HEK293 (cell line): ENCODE results near the gene WASF3.

ENCODE experiments used
- CTCF ChIA-PET: fragments of 350-600 bp; formaldehyde crosslinking; extraction: SDS; loops from one replicate; lab custom pipeline; 2021; ENCODE audit warnings: antibody characterized with exemption; lab: Yijun Ruan, JAX
- POLR2A ChIA-PET: fragments of 300-600 bp; formaldehyde crosslinking; extraction: SDS; loops from one replicate; lab custom pipeline; 2020; ENCODE audit warnings: antibody characterized with exemption, inconsistent platforms; lab: Yijun Ruan, JAX
- H3K27ac ChIP-seq: fragments of 200-500 bp; sonication (Bioruptor generic); 2 replicates; pipeline ENCODE4 v1.5.1; 2014; ENCODE audit warnings: low read depth, low read length, control low read depth, inconsistent platforms; ENCODE audit errors: extremely low read depth
- H3K36me3 ChIP-seq, 2 experiments: fragments of 200-500 bp in 1 of 2; sonication (Bioruptor generic) in 1 of 2; 1 replicate in 1 of 2; 2 replicates in 1 of 2; pipeline ENCODE4 v1.5.1; 2014 to 2017; ENCODE audit warnings: inconsistent platforms in 2 of 2, low read length in 2 of 2; ENCODE audit not compliant: control insufficient read depth in 2 of 2, insufficient read depth in 1 of 2
- H3K4me1 ChIP-seq: fragments of 200-500 bp; sonication (Bioruptor generic); 2 replicates; pipeline ENCODE4 v1.5.1; 2014; ENCODE audit warnings: mild to moderate bottlenecking, low read length, inconsistent platforms; ENCODE audit not compliant: control insufficient read depth, insufficient read depth
- H3K4me3 ChIP-seq: 2 replicates; pipeline ENCODE4 v1.5.1; 2011; ENCODE audit warnings: low read depth, mild to moderate bottlenecking, control low read depth, low read length, moderate library complexity
- H3K9me3 ChIP-seq: fragments of 200-500 bp; sonication (Bioruptor generic); 2 replicates; pipeline ENCODE4 v1.5.1; 2014; ENCODE audit warnings: low read depth, low read length, inconsistent platforms; ENCODE audit not compliant: control insufficient read depth, insufficient read depth
- BCL11A ChIP-seq: fragments of 450-650 bp; formaldehyde crosslinking; IDR thresholded peaks from 2 replicates; pipeline ENCODE4 v1.5.1; 2016; ENCODE audit warnings: low read depth, missing biosample characterization, missing genetic modification characterization
- MZF1 ChIP-seq: fragments of 450-650 bp; formaldehyde crosslinking; IDR thresholded peaks from 2 replicates; pipeline ENCODE4 v1.5.1; 2017; ENCODE audit warnings: missing biosample characterization, missing genetic modification characterization, borderline replicate concordance
- SCRT2 ChIP-seq: fragments of 450-650 bp; formaldehyde crosslinking; IDR thresholded peaks from 2 replicates; pipeline ENCODE4 v1.5.1; 2016; ENCODE audit warnings: missing biosample characterization, missing genetic modification characterization
- ZBTB1 ChIP-seq: fragments of 450-650 bp; formaldehyde crosslinking; IDR thresholded peaks from 2 replicates; pipeline ENCODE4 v1.5.1; 2016; ENCODE audit warnings: missing biosample characterization, missing genetic modification characterization
- ZIC2 ChIP-seq: fragments of 450-650 bp; formaldehyde crosslinking; IDR thresholded peaks from 2 replicates; pipeline ENCODE4 v1.5.1; 2016; ENCODE audit warnings: missing biosample characterization, missing genetic modification characterization
- ZNF292 ChIP-seq: fragments of 450-650 bp; formaldehyde crosslinking; IDR thresholded peaks from 2 replicates; pipeline ENCODE4 v1.5.1; 2016; ENCODE audit warnings: low read depth, missing biosample characterization, missing genetic modification characterization, borderline replicate concordance
- ZNF394 ChIP-seq: fragments of 450-650 bp; formaldehyde crosslinking; IDR thresholded peaks from 2 replicates; pipeline ENCODE4 v1.5.1; 2016; ENCODE audit warnings: missing biosample characterization, missing genetic modification characterization, mild to moderate bottlenecking, moderate library complexity, borderline replicate concordance
- ZNF404 ChIP-seq: fragments of 450-650 bp; formaldehyde crosslinking; IDR thresholded peaks from 2 replicates; pipeline ENCODE4 v1.5.1; 2017; ENCODE audit warnings: missing biosample characterization, missing genetic modification characterization
- ZNF544 ChIP-seq: fragments of 450-650 bp; formaldehyde crosslinking; IDR thresholded peaks from 2 replicates; pipeline ENCODE4 v1.5.0; 2017; ENCODE audit warnings: missing biosample characterization, missing genetic modification characterization
- ZNF621 ChIP-seq: fragments of 450-650 bp; formaldehyde crosslinking; IDR thresholded peaks from 2 replicates; pipeline ENCODE4 v1.5.1; 2017; ENCODE audit warnings: missing biosample characterization, missing genetic modification characterization
- ZNF664 ChIP-seq: fragments of 450-650 bp; formaldehyde crosslinking; IDR thresholded peaks from 2 replicates; pipeline ENCODE4 v1.5.1; 2016; ENCODE audit warnings: missing biosample characterization, missing genetic modification characterization
- ZNF677 ChIP-seq: fragments of 450-650 bp; IDR thresholded peaks from 2 replicates; pipeline ENCODE4 v1.5.0; 2018; ENCODE audit warnings: missing biosample characterization, mild to moderate bottlenecking, missing genetic modification characterization, moderate library complexity
- ZNF791 ChIP-seq: fragments of 450-650 bp; formaldehyde crosslinking; IDR thresholded peaks from 2 replicates; pipeline ENCODE4 v1.5.1; 2016; ENCODE audit warnings: missing biosample characterization, missing genetic modification characterization
- TF ChIP-seq, protein P1 (sequence below): fragments of 450-650 bp; formaldehyde crosslinking; IDR thresholded peaks from 2 replicates; pipeline ENCODE4 v1.5.1; 2016; ENCODE audit warnings: missing biosample characterization, missing genetic modification characterization
- TF ChIP-seq, protein P2 (sequence below): fragments of 450-650 bp; formaldehyde crosslinking; IDR thresholded peaks from 2 replicates; pipeline ENCODE4 v1.5.1; 2016; ENCODE audit warnings: missing biosample characterization, missing genetic modification characterization
- TF ChIP-seq, protein P3 (sequence below): fragments of 450-650 bp; formaldehyde crosslinking; IDR thresholded peaks from 2 replicates; pipeline ENCODE4 v1.5.1; 2017; ENCODE audit warnings: missing biosample characterization, missing genetic modification characterization
- TF ChIP-seq, protein P4 (sequence below): fragments of 450-650 bp; formaldehyde crosslinking; IDR thresholded peaks from 2 replicates; pipeline ENCODE4 v1.5.1; 2016; ENCODE audit warnings: missing biosample characterization, missing genetic modification characterization
- TF ChIP-seq, protein P5 (sequence below): fragments of 450-650 bp; formaldehyde crosslinking; IDR thresholded peaks from 2 replicates; pipeline ENCODE4 v1.5.1; 2016; ENCODE audit warnings: missing biosample characterization, missing genetic modification characterization

WASF3 gene

DNA sequence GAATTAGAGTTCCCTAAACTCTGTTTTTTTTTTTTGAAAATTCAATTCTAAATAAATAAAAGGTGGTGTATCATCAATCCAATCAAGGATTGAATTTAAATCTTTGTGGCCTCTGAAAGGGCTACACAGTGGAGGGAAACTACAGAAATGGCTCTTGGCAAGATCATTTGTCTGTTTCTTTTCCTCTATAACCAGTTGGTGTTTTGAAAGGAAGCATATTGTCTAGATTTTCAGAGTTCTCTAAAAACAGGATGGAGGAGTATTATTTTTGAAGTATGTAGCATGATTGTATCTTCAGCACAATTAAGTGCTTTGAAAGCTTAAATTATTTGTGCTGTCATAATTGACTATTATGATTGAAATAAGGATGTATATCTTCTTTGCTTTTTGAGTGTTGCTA lies 29.8 kb downstream of the WASF3 start (continued):
- TF ChIP-seq, protein P1, sequence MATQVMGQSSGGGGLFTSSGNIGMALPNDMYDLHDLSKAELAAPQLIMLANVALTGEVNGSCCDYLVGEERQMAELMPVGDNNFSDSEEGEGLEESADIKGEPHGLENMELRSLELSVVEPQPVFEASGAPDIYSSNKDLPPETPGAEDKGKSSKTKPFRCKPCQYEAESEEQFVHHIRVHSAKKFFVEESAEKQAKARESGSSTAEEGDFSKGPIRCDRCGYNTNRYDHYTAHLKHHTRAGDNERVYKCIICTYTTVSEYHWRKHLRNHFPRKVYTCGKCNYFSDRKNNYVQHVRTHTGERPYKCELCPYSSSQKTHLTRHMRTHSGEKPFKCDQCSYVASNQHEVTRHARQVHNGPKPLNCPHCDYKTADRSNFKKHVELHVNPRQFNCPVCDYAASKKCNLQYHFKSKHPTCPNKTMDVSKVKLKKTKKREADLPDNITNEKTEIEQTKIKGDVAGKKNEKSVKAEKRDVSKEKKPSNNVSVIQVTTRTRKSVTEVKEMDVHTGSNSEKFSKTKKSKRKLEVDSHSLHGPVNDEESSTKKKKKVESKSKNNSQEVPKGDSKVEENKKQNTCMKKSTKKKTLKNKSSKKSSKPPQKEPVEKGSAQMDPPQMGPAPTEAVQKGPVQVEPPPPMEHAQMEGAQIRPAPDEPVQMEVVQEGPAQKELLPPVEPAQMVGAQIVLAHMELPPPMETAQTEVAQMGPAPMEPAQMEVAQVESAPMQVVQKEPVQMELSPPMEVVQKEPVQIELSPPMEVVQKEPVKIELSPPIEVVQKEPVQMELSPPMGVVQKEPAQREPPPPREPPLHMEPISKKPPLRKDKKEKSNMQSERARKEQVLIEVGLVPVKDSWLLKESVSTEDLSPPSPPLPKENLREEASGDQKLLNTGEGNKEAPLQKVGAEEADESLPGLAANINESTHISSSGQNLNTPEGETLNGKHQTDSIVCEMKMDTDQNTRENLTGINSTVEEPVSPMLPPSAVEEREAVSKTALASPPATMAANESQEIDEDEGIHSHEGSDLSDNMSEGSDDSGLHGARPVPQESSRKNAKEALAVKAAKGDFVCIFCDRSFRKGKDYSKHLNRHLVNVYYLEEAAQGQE (tag by site-specific recombination), result no peak
- no peak for TF ChIP-seq BCL11A (tag by site-specific recombination)

DNA sequence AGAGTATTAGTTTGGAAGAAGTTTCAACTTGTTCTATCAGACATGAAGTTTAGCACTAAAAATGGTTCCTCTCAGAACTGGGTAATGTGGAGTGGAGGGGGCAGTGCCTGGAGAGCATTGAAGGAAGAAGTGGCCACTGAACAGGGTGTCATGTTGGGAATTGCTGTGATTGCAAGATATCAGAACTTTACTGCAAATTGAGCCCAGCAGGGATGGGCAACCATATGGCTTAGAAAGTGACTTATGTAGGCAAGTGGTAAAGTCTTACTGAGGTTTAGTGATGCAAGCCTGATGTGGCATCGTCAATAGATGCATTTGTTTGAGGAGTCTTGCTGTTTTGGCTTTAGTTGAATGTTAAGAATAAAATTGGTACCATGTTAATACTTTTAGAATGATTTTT lies 31.7 kb downstream of the WASF3 start:
- POLR2A ChIA-PET, result no interaction called here
- Histone ChIP-seq H3K27ac (no peak overlapping the region), H3K4me3 (no peak overlapping the region), H3K9me3 (no peaks in the 10 kb centered on the region), H3K4me1 (0 out of 2 replicates have a peak, but pooled peaks cover 3% of the 10 kb centered on the region), H3K36me3 (no peaks in the 10 kb centered on the region)
- peak; percentile 74 for TF ChIP-seq ZIC2 (tag by site-specific recombination)
- TF ChIP-seq, protein P2, sequence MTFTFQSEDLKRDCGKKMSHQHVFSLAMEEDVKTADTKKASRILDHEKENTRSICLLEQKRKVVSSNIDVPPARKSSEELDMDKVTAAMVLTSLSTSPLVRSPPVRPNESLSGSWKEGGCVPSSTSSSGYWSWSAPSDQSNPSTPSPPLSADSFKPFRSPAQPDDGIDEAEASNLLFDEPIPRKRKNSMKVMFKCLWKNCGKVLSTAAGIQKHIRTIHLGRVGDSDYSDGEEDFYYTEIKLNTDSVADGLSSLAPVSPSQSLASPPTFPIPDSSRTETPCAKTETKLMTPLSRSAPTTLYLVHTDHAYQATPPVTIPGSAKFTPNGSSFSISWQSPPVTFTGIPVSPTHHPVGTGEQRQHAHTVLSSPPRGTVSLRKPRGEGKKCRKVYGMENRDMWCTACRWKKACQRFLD (tag by site-specific recombination), result no peak
- TF ChIP-seq, all 188 proteins: peak for 1
- CTCF ChIA-PET, result no interaction called here

DNA sequence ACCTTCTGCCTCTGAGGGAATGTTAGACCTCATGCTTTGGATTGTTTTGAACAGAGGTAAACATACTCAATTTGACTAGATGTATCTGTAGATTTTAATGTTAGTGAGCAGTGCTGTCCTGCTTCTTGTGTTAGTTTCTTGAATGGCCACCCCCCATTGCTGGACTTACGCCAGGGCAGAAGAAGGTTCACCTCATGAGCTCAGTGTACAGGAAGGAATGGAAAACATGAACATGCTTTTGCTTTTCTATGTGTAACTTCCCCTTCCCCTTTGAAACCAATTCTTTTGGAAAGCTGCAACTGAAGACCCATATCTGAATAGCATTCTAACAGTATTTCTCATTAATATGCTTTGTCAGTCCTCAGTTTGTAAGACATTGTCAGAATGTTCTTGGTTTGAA lies 32.3 kb downstream of the WASF3 start:
- H3K9me3 ChIP-seq, result no peaks in the 10 kb centered on the region
- TF ChIP-seq ZNF621, result no peak
- TF ChIP-seq ZNF404 (tag by site-specific recombination), result no peak
- TF ChIP-seq, protein P3, sequence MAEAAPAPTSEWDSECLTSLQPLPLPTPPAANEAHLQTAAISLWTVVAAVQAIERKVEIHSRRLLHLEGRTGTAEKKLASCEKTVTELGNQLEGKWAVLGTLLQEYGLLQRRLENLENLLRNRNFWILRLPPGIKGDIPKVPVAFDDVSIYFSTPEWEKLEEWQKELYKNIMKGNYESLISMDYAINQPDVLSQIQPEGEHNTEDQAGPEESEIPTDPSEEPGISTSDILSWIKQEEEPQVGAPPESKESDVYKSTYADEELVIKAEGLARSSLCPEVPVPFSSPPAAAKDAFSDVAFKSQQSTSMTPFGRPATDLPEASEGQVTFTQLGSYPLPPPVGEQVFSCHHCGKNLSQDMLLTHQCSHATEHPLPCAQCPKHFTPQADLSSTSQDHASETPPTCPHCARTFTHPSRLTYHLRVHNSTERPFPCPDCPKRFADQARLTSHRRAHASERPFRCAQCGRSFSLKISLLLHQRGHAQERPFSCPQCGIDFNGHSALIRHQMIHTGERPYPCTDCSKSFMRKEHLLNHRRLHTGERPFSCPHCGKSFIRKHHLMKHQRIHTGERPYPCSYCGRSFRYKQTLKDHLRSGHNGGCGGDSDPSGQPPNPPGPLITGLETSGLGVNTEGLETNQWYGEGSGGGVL (tag by site-specific recombination), result no peak
- TF ChIP-seq ZNF677, result no peak
- no peak for TF ChIP-seq ZNF544 (tag by site-specific recombination)
- TF ChIP-seq SCRT2, result no peak
- TF ChIP-seq, protein P4, sequence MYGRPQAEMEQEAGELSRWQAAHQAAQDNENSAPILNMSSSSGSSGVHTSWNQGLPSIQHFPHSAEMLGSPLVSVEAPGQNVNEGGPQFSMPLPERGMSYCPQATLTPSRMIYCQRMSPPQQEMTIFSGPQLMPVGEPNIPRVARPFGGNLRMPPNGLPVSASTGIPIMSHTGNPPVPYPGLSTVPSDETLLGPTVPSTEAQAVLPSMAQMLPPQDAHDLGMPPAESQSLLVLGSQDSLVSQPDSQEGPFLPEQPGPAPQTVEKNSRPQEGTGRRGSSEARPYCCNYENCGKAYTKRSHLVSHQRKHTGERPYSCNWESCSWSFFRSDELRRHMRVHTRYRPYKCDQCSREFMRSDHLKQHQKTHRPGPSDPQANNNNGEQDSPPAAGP, result no peak
- TF ChIP-seq ZNF292 (tag by site-specific recombination), result no peak
- TF ChIP-seq ZNF664 (tag by site-specific recombination), result no peak
- H3K4me1 ChIP-seq, result 0 out of 2 replicates have a peak, but pooled peaks cover 3% of the 10 kb centered on the region
- H3K36me3 ChIP-seq, result no peaks in the 10 kb centered on the region
- ChIA-PET POLR2A (no interaction called here), CTCF (no interaction called here)
- H3K27ac ChIP-seq, result no peak overlapping the region
- H3K4me3 ChIP-seq, result no peak overlapping the region

DNA sequence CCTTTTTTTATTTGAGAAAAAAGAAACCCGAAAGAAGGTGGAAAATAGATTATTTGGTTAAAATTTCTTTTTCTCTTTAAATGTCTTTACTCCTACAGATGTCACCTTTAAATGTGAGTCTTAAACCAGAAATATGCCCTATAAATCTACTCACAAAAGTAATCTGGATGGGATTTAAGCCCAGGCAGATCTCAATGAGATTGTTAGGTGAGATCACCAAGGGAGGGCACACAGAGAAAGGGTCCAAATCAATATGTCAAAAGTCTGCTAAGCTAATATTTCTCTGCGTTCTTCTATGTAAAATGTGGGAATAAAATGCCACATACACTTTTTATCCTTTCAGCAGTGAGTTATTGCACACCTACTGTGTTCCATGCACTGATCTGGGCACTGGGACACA lies 32.9 kb downstream of the WASF3 start:
- TF ChIP-seq ZBTB1 (tag by site-specific recombination), result no peak
- TF ChIP-seq, protein P5, sequence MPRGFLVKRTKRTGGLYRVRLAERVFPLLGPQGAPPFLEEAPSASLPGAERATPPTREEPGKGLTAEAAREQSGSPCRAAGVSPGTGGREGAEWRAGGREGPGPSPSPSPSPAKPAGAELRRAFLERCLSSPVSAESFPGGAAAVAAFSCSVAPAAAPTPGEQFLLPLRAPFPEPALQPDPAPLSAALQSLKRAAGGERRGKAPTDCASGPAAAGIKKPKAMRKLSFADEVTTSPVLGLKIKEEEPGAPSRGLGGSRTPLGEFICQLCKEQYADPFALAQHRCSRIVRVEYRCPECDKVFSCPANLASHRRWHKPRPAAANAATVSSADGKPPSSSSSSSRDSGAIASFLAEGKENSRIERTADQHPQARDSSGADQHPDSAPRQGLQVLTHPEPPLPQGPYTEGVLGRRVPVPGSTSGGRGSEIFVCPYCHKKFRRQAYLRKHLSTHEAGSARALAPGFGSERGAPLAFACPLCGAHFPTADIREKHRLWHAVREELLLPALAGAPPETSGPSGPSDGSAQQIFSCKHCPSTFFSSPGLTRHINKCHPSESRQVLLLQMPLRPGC (tag by site-specific recombination), result no peak
- TF ChIP-seq MZF1, result no peak
- TF ChIP-seq ZNF791, result no peak
- no peak for TF ChIP-seq ZNF394 (tag by site-specific recombination)
- TF ChIP-seq, all 188 proteins: peak for 0
- Histone ChIP-seq H3K4me3 (no peak overlapping the region), H3K9me3 (no peaks in the 10 kb centered on the region), H3K27ac (no peak overlapping the region), H3K4me1 (no peaks in the 10 kb centered on the region), H3K36me3 (no peaks in the 10 kb centered on the region)
- POLR2A ChIA-PET, result no interaction called here
- CTCF ChIA-PET, result no interaction called here
